Glomerular endothelial cell (primary cell): ENCODE data around the gene TMC8. TPM values are rescaled to one million over a fixed set of nuclear protein-coding genes. Genes with fewer than 3 reads are reported as not detected.
"Not testable (repeated sequence)": the region's sequence is repeated elsewhere in the genome, so short reads cannot be mapped to it uniquely, and the experiment has no call there.

ENCODE experiments used
- DNase-seq: peaks from one replicate; pipeline ENCODE4 v3.0.0-alpha.2; 2011; ENCODE audit warnings: low read depth, low spot score; ENCODE audit errors: extremely low read depth
- total RNA-seq: library from RNA; depleted of rRNA; stranded (reverse); fragments of >200 nt; gene quantifications from 2 replicates; pipeline ENCODE4 v1.2.3, GENCODE V29; 2015

Gene TMC8
- total RNA-seq, 1 donor from 2014 or later, result 1.1 TPM

DNA sequence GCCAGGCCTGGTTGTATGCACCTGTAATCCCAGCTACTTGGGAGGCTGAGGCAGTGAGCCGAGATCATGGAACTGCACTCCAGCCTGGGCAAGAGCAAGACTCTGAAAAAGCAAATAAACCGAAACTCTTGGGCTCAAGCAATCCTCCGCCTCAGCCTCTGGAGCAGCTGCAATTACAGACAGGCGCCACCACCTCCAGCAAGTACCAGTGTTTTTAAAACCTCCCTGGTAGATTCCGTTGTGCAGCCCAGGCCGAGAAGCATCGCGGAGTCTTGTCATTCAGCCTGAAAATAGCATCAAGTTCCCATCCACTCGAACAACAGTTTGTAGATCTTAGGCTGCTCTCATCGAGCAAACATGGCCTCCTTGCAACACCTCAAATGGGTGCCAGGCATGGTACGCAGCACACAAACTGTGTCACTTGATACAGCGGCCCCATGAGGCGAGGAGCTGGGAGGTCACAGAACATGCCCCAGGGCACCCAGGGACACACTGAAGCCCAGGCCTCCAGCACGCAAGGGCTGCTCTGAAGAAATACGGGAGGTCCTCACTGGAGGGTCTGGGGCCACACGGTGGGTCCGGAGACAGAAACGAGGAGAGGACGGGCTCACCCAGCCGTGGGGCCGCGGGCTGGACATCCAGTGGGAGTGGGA is 20.1 kb upstream of the TMC8 start:
- no peak for DNase-seq

- no peak for DNase-seq
Observed at GRCh38 chr17:78111016-78111726, 19.4 kb upstream of the TMC8 start.

DNA sequence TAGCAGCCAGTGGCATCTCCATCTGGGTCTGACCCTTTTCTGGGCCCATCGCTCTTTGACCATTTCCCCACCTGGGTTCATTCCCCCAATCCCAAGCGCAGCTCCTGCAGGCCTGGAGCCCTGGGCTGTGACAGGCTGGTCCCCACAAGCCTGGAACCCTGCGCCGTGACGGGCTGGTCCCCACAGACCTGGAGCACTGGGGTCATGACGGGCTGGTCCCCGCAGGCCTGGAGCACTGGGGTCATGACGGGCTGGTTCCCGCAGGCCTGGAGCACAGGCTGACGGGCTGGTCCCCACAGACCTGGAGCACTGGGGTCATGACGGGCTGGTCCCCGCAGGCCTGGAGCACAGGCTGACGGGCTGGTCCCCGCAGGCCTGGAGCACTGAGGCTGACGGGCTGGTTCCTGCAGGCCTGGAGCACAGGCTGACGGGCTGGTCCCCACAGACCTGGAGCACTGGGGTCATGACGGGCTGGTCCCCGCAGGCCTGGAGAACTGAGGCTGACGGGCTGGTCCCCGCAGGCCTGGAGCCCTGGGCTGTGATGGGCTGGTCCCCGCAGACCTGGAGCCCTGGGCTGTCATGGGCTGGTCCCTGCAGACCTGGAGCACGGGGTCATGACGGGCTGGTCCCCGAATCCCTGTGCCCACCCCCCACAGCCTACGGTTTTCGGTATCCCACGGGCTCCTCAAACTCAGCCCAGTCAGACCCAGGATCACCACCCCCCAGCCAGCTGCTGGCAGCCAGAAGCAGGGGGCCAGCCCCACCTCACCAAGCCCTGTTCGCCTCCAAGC is 18.6 kb upstream of the TMC8 start:
- no peak for DNase-seq

- DNase-seq, result no peak
Observed at GRCh38 chr17:78112518-78113471, 17.8 kb upstream of the TMC8 start.

DNA sequence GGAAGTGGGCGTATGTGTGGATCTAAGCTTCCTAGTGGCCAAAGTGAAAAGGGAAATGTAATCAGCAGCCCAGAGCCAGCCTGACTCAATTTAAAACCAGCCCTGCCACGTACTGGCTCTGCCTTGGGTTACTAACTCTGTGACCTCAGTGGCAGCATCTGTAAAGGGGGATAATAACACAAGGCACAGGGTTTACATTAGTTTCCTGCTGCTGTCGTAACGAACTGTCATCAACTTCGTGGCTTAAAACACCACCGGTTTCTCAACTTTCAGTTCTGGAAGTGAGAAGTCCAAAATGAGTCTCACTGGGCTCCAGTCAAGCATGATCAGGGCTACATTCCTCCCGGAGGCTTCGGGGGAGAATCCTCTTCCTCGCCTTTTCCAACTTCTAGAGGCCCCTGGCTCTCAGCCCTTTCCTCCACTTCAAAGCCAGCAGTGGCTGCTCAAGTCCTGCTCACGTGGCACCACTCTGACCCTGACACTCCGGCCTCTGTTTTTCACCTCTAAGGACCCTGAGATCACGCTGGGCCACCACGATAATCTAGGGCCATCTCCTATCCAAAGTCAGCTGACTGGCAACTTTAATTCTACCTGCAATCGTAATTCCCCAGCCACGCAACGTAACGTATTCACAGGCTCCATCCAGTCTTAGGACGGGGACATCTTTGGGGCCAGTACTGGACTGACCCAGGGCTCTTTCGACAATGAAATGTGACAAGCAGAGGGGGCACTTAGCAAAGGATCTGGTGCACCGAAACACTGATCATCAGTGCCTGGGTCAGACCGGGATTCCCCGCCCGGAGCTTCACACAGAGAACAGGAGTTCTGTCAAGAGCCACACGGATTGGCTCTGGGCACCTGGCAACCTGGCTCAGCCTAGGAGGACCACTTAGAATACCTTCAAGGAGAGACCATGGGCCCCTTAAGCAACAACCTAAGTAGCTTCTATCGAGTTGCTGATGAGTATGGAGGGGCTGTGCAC is 16.5 kb upstream of the TMC8 start:
- DNase-seq, result no peak

DNA sequence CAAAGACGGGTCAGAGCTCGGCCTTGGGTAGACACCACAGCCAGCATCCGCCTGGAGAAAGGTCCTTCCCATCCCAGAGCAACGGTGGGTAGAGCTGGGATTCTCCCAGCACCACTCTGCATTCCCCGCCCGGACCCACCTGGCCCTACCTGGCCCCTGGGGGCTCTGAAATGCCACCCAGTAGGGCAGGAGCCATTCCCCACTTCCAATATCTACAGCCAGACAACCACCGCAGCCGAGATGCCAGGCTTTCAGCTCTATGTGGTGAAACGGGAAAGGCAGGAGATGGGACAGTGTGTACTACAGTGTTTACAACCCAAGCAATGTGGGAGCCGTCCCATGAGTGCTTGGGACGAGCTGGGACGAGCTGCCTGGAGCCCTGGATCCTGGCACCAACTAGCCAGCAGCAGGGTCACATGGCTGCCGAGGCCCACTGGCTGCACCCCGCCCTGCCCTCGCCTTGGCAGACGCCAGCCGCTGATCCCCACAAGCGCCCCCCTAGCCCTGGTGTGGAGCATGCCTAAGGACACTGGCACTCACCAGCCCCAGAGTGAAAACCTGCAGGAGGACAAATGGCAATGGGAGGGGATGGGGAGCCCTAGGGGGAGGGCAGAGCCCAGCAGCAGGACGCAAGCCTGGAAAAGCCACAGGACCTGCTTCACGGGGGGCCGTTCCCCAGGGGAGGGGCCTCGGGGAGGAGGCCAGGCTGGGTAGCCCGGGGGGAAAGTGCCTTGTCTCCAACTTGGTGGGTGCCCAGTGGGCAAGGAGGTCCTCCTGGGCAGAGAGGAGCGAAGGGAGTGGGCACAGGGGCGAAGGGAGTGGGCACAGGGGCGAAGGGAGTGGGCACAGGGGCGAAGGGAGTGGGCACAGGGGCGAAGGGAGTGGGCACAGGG is 15.5 kb upstream of the TMC8 start:
- DNase-seq, result no peak

- DNase-seq, result not testable (repeated sequence)
Observed at GRCh38 chr17:78115803-78116202, 14.8 kb upstream of the TMC8 start.

- no peak for DNase-seq
Observed at GRCh38 chr17:78116411-78116810, 14.2 kb upstream of the TMC8 start.

- no peak for DNase-seq
Observed at GRCh38 chr17:78117027-78117981, 13.3 kb upstream of the TMC8 start.

DNA sequence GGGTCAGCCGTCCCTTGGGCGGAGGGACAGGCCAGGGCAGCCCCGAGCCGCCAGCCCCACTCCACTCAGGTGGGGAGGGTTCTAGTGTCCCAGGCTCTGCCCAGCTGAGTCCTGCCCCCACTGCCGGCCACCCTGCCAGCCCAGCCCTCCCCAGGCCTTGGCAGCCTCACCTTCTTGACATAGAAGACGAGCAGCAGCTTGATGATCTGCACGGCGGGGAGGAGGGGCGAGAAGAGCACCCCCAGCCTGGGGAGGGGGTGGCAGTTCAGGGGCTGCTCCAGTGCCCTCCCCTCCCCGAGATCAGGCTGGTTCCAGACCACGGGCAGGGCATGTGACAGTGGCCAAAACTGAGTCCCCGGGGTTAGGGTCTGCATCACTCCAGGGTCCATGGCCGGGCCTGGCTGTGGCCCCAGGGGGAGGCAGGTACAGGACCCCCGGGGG is 11.8 kb upstream of the TMC8 start:
- no peak for DNase-seq

DNA sequence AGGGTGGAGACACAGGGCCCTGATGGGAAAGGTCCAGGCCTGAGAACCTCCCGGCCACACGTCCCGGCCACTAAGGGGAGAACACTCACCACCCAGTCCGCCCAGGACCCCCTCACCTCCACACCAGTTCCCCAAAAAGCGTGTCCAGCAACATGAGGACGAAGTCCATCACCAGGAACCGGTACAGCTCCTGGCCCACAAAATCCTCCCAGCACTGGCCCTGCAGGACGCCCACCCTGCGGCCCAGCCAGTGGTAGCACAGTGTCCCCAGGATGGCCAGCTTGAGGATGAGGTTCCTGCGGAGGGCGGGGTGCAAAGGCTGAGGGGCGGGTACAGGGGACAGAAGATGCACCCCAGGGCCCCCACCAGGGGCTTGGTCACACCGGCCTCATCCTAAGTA is 10.0 kb upstream of the TMC8 start:
- no peak for DNase-seq

DNA sequence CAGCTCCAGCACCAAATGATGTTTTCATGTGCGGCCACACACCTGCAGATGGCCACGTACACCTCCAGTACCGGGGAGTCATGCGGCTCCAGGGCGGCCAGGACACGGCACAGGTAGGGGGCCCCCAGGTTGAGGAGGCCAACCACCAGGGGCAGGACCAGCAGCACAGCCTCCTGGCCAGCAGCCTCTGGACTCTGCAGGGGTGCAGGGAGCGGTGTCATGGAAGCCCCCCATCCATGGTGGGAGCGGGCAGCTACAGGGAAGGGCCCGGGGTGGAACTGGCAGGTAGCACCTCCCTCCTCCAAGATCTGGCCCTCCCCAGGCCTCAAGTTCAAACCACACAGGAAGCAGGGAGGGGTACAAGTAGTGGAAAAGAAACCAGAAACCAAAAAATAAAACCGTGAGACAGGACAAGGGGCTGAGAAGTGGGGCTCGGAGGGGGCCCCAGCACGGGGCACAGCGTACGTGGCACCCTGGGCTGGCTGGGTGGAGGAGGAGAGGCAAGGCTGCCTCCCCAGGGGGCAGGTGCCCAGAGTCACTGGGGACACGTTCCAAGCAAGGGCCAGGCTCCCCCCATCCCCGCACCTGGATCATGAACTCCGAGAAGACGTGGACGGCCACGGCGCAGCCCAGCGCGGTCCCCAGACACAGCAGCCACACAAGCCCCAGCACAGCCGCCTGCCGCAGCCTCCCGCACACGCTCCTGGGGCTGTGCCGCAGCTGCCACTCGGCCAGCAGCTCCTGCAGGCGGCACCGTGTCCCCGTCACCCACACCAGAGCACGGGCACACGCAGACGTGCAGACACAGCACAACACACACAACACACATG is 9.4 kb upstream of the TMC8 start:
- DNase-seq, result no peak

DNA sequence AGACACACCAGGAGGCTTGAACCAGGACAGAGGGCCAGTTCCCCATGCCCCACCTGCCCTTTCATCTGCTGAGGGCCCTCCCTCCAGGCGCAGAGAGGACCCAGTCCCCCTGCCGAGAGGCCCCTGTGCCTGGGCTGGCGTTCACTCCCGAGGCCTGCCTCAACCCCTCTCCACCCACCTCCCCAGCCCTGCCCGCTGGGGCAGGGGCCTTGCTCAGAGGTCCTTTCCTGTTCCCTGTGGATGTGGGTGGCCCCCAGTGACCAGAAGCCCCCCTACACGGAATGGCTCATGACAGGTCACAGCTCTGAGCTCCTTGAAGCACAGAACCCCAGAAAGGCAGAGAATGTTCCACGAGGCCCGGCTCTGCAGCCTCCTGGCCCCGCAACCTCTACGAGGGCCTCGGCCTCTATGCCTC is 8.8 kb upstream of the TMC8 start:
- no peak for DNase-seq

- no peak for DNase-seq
Observed at GRCh38 chr17:78122216-78122930, 8.2 kb upstream of the TMC8 start.

- no peak for DNase-seq
Observed at GRCh38 chr17:78122931-78123249, 7.7 kb upstream of the TMC8 start.
